ENCODE measurements around the gene DUSP22. TPM values are rescaled to one million over a fixed set of nuclear protein-coding genes. Genes with fewer than 3 reads are reported as not detected.
A peak's percentile ranks its signal among the peaks of the same experiment; 100 is the strongest.

The DUSP22 gene
- total RNA-seq, 1 experiment from 2014 or later, result 25.0 TPM

GRCh38 chr6:341914-342831 is 49.9 kb downstream of the DUSP22 start:
- no CpG with 5 or more reads among the region's 16 CpGs for WGBS (ENCODE audit: extremely low coverage, insufficient read length, low lambda C conversion rate)
- Histone ChIP-seq H3K27me3 (ENCODE audit: insufficient read depth, low read length) (no peaks in the 10 kb centered on the region), H3K18ac (ENCODE audit: insufficient read length, low read depth, low read length) (no peak overlapping the region), H2BK120ac (ENCODE audit: low read depth, low read length, poor library complexity, severe bottlenecking) (no peak overlapping the region), H2BK15ac (ENCODE audit: low read depth, low read length) (no peak overlapping the region), H2AFZ (ENCODE audit: low read length) (no peak overlapping the region), H3K79me1 (ENCODE audit: insufficient read depth, low read depth, low read length, poor library complexity, severe bottlenecking) (no peaks in the 10 kb centered on the region), H4K5ac (ENCODE audit: insufficient read length, low read depth, low read length) (no peak overlapping the region), H3K23ac (ENCODE audit: insufficient read length, low read depth, low read length) (no peak overlapping the region), H2BK20ac (ENCODE audit: low read depth, low read length, poor library complexity, severe bottlenecking) (no peak overlapping the region), H3K4me2 (ENCODE audit: insufficient read depth, insufficient read length, low read length) (no peak overlapping the region), H4K91ac (ENCODE audit: insufficient read length, low read depth, low read length) (no peak overlapping the region), H3K56ac (ENCODE audit: insufficient read length, low read depth, low read length) (no peak overlapping the region), H3K23me2 (ENCODE audit: insufficient read length, low read depth, low read length, poor library complexity, severe bottlenecking) (no peaks in the 10 kb centered on the region), H2BK12ac (ENCODE audit: insufficient read length, low read depth, low read length) (no peak overlapping the region), H3T11ph (ENCODE audit: low read length) (no peak overlapping the region), H3K79me2 (ENCODE audit: insufficient read depth, low read length) (no peaks in the 10 kb centered on the region), H3K9me3 (ENCODE audit: control insufficient read depth, low read depth, low read length) (peaks cover 88% of the 10 kb centered on the region), H3K9ac (ENCODE audit: extremely low read depth, insufficient read length, low read length) (no peak overlapping the region), H4K8ac (replicated peaks; ENCODE audit: insufficient read length, low read depth, low read length) (no peak overlapping the region), H3K27ac (ENCODE audit: insufficient read length, low read depth, low read length) (no peak overlapping the region), H3K4ac (ENCODE audit: low read depth, low read length) (no peak overlapping the region), H3K14ac (ENCODE audit: insufficient read depth, low read length) (no peak overlapping the region), H2AK5ac (ENCODE audit: insufficient read length, low read length) (no peak overlapping the region), H2BK5ac (ENCODE audit: insufficient read length, low read length) (no peak overlapping the region), H4K20me1 (ENCODE audit: control insufficient read depth, insufficient read depth, insufficient read length) (no peaks in the 10 kb centered on the region), H3K4me1 (ENCODE audit: insufficient read depth, low read length) (no peaks in the 10 kb centered on the region)
- peaks cover 2% of the 10 kb centered on the region for H3K27me3 Mint-ChIP-seq (ENCODE audit: low read depth)
- H3K27ac Mint-ChIP-seq, result peak overlapping the region in 2 of 3 experiments; percentile 35 to 50; a peak in 4 of 7 replicates
- no peak for TF ChIP-seq CTCF (conservative IDR thresholded peaks at IDR 0.05)
- H3K9me3 Mint-ChIP-seq, result peaks cover 87 to 89% of the 10 kb centered on the region in 2 experiments
- H3K4me3 Mint-ChIP-seq, result no peak overlapping the region
- DNase-seq, result no peak
- H3K4me1 Mint-ChIP-seq, result no peaks in the 10 kb centered on the region
- peaks cover 14 to 48% (median 15%) of the 10 kb centered on the region in 3 experiments; a peak in 6 of 7 replicates for H3K36me3 Mint-ChIP-seq (ENCODE audit: insufficient read depth in 1 of 3, low read depth in 3 of 3)

All from H9 (cell line).